HG02571 (cell line): ENCODE results near the gene COMMD10.
"Not testable (repeated sequence)": the region's sequence is repeated elsewhere in the genome, so short reads cannot be mapped to it uniquely, and the experiment has no call there.

Experiments
- ATAC-seq: cut with Tn5 transposase; IDR thresholded peaks from one replicate; pipeline ENCODE4 v1.9.1; 2021; ENCODE audit warnings: mild to moderate bottlenecking, moderate library complexity; ENCODE audit not compliant: unreplicated experiment

The COMMD10 gene

DNA sequence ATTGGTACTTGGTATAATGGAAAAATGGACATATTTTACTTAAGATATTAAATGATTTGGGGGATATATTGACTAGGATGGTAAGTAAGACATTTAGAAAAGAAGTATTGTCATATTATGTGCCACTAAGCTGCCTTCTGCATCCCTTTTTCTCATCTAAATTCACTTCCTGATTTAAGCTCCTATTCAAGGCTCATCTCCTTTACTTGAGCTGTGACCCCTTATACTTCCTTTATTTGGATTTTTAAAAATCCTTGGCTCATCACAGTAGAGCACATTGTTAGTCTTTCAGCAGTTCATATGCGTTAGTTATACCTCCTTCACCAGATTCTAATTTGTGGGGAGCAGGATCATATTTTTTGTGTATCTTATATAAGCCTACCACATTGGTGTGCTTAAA is 6.6 kb downstream of the COMMD10 start:
- ATAC-seq: no peak

DNA sequence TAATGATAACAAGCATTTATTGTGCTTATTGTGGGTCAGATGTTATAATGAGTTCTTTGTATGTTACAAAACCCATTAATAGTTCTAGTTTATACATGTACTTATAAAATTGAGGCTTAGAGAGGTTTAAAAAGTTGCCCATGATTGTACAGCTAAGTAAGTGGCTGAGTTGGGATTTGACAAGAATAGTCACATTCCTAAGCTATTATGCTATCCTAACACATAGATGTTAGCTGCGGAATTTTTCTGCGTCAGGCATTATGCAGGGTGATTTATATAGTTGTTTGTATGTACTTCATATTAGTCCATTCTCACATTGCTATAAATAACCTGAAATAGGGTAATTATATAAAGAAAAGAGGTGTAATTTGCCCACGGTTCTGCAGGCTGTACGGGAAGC is 12.5 kb downstream of the COMMD10 start:
- ATAC-seq: no peak

- ATAC-seq: no peak
Measured at GRCh38 chr5:116098998-116099397, 14.2 kb downstream of the COMMD10 start.

GRCh38 chr5:116104941-116105340 is 20.1 kb downstream of the COMMD10 start:
- ATAC-seq: not testable (repeated sequence)

DNA sequence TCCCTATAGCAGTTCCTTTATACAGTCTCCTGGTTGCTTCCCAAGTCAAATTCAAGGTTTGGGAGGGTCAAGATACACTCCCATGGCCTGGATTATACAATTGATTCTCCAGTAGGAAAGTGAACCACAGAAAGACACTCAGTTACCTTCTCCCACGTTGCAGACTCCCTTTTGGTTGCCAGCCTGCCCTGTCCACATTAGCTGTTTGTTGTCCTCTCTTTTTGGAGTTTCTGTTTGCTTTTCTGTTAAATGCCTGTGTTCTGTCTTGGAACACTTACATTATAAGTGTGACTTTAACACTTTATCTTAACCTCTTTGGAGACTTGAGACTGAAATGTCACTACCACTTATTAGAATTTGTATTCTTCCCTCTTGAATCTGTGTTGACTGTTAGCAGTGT is 30.3 kb downstream of the COMMD10 start:
- ATAC-seq: no peak

- no peak for ATAC-seq
Measured at GRCh38 chr5:116130471-116130870, 45.6 kb downstream of the COMMD10 start.

GRCh38 chr5:116130976-116131375 is 46.2 kb downstream of the COMMD10 start:
- no peak for ATAC-seq

- ATAC-seq: no peak
Measured at GRCh38 chr5:116133281-116133680, 48.5 kb downstream of the COMMD10 start.

- ATAC-seq: peak; percentile 99
Measured at GRCh38 chr5:116135344-116135743, 50.5 kb downstream of the COMMD10 start.

DNA sequence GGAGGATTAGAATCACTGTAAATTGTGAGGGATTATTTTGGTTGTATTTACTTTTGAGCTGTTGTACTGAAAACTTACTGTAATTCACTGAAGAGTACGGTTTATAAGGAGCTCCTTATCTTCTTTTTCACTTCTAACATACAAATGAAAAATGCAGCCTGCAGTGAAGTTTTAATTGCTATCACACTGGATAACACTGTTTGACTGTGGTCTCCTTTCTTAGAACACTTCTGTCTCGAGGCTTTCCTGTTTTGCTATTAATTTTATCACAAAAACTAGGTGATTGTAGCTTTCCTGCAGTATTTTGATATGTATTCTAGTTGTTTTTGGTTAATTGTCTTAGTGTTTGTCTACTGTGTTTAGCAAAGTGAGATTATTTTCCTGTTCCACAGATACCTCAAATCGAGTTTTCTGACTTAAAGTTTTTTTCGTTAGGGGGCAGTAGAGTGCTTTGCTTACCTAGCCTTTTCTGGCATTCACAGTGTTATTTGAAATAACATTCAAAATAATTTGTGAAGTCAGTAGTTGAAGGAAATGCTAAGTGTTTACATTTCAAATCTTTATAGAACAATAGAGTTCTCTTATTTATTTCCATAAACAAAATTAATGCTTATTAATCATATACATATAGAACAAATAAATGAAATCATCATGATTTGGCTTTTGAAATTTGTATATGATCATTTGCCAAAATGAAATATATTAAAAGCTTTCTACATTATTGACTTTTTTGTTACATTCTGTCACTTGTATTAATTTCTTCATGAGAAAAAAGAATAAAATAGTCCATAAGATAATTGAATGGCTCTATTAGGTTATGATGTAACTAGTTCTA is 52.9 kb downstream of the COMMD10 start:
- peak; percentile 46 for ATAC-seq

- no peak for ATAC-seq
Measured at GRCh38 chr5:116142495-116142894, 57.7 kb downstream of the COMMD10 start.

DNA sequence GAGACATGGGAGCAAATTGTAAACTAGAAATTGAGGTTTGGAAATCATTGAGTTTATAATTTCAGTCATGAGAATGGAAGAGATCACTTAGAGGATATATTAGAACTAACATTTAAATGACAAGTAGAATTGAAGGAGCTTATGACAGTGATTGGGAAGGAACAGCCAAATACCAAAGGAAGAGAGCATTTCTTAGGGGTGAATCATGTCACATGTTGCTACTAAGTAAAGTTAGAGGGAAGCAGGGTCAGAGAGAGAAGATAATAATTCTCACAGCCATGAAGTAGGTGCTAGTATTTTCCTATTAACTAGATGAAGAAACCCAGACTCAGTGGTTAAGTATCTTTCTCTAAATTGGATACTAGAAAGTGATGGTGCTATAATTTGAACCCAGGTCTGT is 59.3 kb downstream of the COMMD10 start:
- no peak for ATAC-seq

DNA sequence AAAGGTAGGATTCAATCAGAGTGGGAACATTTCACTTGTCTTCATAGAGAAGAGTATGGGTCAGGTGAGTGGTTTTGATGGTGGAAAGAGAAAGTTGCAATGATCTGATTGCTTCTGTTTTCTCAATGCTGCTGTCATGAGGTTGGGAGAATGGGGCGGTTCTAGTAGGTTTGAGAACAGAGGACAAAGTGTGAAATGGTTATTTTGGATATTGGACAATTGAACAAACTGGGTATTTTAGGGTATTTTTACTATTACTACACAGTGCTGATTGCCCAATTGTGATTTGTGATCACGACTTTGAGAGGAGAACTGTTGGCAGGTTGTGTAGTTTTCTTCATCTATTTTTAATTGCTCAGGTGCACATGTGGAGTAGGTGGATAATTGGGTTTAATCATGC is 60.2 kb downstream of the COMMD10 start:
- ATAC-seq: no peak

DNA sequence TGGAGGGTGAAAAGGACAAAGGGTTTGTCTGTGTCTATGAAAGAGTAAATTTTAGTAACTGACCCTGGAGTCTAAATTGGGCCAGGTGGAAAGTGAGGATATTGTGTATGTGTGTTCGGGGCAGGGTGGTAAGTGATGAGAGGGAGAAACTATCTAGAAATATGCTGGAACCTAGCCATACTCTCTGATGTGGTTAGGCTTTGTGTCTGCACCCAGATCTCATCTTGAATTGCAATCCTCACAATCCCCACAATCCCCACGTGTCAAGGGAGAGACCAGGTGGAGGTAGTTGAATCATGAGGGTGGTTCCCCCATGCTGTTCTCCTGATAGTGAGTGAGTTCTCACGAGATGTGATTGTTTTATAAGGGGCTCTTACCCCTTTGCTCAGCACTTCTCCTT is 60.6 kb downstream of the COMMD10 start:
- no peak for ATAC-seq

DNA sequence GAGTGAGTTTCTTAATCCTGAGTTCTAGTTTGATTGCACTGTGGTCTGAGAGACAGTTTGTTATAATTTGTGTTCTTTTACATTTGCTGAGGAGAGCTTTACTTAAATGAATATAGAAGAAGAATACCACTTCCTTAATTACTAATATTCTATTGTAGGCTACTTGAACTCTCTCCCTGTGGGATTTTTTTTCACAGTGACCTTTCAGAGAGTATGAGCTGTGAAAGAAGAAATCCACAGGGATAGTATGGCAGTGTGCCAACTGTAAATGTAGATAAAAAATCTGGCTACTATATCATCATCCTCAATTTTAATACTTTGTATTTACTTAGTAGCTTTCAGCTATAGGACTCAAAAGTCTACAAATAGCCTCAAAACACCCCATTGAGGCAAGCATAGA is 67.3 kb downstream of the COMMD10 start:
- ATAC-seq: no peak

- no peak for ATAC-seq
Measured at GRCh38 chr5:116153687-116154174, 68.9 kb downstream of the COMMD10 start.

DNA sequence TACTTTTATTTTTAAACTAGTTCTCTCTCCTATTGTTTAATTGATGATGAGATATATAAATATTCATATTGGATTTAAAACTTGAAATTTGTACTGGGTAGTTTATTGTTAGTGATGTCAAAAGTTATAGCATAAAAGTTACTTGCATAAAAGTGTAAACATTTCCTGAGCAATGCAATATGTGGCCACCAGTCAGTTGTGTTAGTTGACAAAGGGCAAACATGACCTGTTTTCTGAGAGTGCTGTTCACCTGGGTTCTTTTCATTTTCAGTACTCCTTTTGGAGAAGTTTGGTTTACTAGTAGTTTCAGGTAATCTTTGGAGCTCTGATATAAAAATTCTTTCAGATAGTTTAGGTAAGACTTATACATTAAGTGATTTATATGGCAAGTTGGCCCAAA is 69.4 kb downstream of the COMMD10 start:
- no peak for ATAC-seq

DNA sequence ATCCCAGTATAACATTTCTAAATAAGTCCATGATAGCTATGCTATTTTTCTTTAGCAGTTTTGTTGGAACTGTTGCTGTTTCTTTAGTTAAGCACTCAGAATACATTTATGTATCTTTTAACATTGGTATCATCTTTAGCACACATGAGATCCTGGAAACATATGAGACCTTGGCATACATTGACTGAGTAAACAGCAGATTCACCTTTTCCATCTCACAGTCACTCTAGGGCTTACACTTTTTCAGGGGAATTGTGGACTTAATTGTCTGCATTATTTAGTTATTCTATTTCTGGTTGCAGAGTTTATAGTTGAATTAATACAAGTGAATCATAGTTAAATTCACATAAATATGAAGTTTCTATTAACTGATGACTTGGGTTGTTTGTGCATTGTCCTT is 70.1 kb downstream of the COMMD10 start:
- ATAC-seq: no peak

- no peak for ATAC-seq
Measured at GRCh38 chr5:116157902-116158301, 73.1 kb downstream of the COMMD10 start.

DNA sequence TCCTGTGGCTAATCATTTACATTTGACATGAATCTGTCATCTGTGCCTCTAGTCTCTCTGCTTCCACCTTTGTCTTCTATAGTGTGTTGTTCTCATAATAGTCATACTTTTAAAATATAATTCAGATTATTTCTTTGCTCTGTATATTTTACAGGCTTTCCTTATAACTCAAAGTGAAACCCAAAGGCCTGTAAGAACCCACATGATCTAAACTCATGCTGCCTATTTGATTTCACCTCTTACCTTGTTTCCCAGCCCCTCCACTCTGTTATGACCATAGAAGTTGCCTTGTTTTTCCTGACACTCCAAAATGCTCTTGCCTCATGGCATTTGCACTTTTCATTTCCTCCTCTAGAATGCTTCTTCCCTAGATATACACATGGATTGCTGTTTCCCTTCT is 74.2 kb downstream of the COMMD10 start:
- no peak for ATAC-seq

- ATAC-seq: no peak
Measured at GRCh38 chr5:116174111-116174510, 89.3 kb downstream of the COMMD10 start.

DNA sequence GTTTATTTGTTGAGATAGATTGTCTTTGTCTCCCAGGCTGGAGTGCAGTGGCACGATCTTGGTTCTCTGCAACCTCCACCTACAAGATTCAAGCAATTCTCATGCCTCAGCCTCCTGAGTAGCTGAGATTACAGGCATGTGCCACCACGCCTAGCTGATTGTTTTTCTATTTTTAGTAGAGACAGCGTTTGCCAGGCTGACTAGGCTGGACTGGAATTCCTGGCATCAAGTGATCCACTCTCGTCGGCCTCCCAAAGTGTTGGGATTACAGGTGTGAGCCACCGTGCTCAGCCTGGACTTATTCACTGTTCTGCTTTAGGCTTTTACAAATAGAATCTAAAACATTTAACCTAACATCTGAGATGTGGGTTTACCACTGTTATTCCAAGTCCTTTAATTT is 91.3 kb downstream of the COMMD10 start:
- no peak for ATAC-seq

DNA sequence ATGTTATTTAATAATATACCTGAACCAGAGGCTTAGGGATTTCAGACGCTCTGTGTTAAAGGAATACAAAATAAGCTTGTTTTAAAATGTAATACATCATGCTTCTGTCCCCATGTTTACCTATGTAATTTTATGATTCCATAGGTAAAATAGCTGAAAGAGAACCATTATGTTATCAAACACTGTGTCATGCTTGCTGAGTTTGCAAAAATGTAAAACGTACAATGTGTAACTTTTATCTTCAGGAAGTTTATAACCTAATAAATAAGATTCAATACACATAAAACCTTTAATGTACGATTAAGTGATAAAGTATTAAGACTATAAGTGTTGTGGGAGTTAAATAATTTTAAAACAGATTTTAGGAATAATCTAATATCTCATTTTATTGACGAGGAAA is 94.1 kb downstream of the COMMD10 start:
- no peak for ATAC-seq
